DMS 273 (cell line): Measurements from ENCODE around the gene GALNT10.

Experiments used
- DNase-seq: peaks from one replicate; lab custom pipeline; 2025; ENCODE audit not compliant: unreplicated experiment; lab: John Stamatoyannopoulos, UW

The GALNT10 gene

DNA sequence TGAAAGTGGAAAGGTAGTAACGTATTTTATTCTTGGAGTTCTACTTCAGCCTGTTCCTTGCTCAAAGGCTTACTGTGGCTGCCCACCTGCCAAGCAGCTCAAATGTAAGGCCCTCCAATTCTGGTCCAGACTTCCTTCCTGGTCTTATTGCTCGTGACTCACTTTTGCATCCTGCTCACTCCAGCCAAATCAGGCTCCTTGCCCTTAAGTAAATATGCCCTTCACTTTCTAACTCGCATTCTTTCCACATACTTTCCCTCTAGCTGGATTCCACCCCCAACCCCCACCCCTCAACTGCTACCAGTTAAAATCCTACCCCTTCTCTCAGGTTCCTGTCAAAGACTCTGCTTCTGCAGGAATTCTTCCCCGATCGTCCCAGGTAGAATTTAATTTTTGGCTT, 96.6 kb downstream of the GALNT10 start:
- no peak for DNase-seq

DNA sequence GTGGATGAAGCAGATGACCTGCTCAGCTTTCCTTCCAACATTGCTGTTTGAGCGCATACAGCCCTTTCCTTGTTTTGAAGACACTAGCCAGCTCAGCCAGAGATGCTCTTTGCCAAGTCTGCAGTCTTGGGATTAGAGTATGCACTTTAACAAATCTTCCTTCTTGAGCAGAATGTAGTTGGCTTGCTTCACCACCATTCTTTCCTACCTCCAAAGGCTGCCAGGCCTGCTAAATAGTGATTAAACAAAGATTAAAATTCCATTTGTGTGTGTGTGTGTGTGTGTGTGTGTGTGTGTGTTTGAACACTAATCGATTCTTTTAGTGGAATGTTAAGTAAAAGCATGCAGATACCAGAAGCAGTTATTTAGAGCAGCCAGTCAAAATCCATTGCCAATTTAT, 97.6 kb downstream of the GALNT10 start:
- no peak for DNase-seq

GRCh38 chr5:154291917-154292316, 101.4 kb downstream of the GALNT10 start:
- no peak for DNase-seq

GRCh38 chr5:154293219-154293618, 102.7 kb downstream of the GALNT10 start:
- DNase-seq: no peak

DNA sequence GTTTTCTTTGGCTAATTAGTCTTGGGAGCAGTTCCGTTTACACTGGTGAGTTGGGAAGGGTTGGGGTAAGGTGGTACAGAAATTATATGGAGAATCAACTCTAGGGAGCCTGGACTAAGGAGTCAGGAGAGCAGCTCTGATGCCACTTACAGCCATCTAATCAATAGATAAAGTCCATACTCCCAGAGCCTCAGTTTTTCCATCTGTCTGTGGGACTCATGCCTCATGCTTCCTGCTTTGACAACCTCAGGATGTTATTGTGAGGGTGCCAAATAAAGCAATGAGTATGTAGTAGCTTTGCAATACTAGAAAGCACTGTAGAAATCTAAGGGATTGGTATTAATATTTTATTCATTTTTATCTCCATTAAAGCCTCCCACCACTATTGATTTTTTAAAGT, 105.0 kb downstream of the GALNT10 start:
- DNase-seq: no peak

DNA sequence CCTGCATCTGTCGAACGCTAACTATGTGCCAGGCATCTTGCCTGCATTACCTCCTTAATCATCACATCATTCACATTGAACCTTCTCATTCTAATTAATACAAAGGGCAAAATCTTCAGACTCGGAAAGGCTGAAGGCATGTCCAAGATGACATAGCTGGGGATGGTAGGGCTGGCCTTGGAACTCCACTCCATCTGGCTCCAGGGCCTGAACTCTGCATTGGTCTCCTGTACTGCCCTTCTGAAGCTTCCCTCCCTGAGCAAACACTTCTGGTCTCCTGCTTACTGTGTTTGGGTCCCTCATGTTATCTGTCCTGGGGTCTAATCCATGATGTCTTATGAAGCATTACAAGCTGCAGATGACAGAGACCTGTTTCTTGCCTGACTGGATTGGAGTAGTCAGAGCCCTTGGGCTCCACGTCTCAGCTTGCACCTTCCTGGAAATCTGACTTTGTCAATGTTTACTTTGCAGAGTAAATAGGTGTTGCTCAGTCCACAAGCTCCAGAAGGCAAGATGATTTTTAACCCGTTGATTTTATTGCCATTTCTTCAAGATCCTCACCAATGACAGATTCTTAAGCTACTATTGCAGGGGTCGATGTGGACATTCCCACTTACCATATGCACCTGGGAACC, 106.1 kb downstream of the GALNT10 start:
- DNase-seq: no peak

GRCh38 chr5:154298065-154298464, 107.5 kb downstream of the GALNT10 start:
- no peak for DNase-seq

DNA sequence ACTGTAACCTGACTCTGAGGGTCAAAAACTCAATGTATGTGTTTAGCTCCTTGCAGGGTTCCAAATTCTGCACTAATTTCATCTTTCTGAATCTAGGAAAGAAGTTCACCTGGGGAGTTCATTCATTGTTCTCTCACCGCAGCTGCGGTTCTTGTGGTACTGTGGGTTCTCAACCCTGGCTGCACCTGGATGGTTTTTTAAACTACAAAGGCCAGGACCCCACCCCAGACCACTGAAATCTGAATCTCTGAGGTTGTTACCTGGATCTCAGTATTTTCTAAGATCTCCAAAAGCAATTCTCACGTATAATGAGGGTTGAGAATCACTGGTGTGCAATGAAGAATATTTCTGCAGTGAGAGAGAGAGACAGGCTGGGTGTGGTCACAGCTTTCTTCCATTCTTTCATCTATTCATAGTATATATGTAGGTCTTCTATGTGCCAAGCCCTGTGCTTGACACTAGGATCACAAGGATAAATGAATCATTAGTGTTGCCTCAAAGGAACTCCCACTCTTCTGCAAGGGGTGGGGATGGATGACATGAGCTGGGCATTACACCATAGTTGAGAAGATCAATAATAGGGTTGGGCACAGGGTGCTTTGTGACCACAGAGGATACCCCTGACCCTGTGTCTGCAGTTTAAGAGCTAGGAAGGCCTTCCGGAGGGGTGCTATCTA, 109.8 kb downstream of the GALNT10 start:
- no peak for DNase-seq

DNA sequence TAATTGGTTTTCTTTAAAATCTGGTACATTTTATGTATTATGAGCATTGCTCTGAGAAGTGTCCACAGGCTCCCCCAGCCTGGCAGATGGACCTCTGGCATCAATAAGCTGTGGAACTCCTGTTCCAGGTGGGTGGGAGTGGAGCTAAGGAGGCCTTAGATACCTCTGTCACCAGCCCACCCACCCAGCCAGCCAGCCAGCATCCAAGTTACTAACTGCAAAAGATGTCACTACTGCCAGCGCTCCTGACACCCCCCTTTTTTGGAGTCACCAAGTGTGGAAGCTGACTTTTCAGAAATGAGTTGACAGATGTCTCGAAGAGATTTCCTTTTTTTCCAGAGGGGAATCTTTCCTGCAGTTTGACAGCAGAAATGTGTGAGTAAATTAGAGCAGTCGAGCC, 111.2 kb downstream of the GALNT10 start:
- peak; percentile 69 for DNase-seq

DNA sequence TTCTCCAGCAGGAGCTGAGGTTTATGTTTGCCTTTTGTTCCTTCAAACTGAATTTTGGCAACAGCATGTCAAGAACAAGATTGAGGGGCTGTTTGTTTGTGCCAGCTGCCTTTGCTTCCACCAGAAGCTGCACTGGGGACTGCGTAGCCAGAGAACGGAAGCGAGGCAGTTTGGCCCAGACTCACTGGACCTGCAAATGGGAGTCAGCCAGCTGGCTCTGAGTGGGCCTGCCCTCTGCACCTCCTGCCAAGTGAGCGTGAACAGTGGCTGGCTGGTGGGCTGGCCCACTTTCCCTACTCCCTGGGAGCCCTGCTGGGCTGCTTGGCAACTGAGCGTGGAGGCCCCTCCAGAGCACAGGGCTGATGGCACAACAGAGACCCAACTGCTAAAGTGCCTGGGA, 111.6 kb downstream of the GALNT10 start:
- peak; percentile 86 for DNase-seq

DNA sequence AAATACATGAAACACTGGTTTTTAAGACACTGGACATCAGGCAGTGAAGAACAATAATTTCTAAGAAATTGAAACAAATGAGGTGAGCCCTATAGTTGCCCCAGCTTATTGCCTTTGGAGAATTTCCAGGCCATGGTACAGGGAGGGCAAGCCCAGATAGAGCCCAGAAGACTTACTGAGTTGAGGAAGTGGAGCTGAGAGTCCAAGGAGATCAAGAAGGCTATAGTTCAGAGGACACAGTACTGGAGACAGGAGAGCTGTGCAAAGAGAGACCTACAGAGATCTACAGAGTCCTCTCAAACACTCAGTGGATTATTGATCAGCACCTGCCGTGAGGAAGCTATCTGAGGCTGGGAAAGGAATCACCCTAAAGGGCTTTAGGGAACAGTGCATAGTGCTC, 112.6 kb downstream of the GALNT10 start:
- DNase-seq: no peak

DNA sequence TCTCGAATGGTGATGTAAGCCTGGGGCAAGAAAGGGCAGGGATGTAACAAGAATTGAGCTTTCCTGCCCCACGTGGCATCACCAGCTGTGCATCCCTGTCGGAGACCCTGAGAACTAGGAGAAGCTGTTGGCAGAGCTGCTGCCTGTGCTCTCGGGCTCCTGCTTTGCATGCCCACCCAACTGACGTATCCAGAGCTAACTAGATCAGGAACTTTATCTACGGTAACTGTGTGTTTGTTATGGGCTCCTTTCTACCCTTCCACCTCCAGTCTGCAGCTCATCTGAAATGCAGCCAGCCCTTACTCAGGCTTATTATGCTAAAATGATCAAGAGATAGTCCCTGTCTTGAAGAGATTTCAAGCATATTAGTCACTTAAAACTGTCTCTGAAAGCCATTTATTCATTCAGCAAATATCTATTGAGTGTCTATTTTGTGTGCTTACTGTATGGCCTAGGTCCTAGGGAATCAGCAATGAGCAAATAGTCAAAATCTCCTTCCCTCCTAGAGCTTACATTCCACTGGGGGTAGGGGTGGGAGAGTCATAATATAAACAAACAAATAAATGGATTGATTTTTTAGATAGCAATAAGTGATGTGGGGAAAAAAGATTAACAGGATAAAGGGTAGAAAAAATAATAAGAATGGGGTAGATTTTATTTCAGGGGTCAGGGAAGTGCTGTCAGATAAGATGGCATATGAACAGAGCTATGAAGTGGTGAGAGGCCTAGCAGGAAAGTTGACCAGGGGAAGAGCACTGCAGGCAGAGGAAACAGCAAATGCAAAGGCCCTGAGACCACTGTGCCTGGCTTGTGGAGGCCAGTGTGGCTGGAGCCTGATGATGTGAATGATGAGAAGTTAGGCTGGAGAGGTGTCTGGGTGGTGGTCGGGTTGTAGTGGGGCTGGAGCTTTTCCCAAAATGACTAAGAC, 118.2 kb downstream of the GALNT10 start:
- peak; percentile 54 for DNase-seq

GRCh38 chr5:154309371-154309745, 118.8 kb downstream of the GALNT10 start:
- no peak for DNase-seq

DNA sequence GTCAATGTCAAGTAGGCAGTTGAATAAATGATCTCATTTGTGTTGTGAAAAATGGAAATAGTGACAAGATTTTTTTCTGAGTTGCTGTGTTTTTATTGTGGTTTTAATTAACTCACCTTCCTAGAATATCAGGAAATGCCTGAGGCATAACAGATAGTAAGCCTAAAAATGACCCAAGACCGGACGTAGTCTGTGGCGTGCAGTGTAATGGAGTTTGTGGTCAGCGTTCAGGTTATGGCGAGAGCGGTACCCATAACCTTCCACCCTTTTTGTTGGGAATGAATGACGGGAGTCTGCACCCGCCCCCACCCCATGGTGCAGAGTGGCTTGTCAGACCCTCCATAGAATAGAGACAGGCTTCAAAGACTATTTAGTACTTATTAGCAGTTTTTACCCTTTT, 119.3 kb downstream of the GALNT10 start:
- no peak for DNase-seq

GRCh38 chr5:154311362-154311761, 120.8 kb downstream of the GALNT10 start:
- DNase-seq: no peak

- no peak for DNase-seq
Observed at GRCh38 chr5:154312000-154312399, 121.5 kb downstream of the GALNT10 start.

- DNase-seq: no peak
Observed at GRCh38 chr5:154312576-154312975, 122.0 kb downstream of the GALNT10 start.

- no peak for DNase-seq
Observed at GRCh38 chr5:154313360-154314017, 123.0 kb downstream of the GALNT10 start.

DNA sequence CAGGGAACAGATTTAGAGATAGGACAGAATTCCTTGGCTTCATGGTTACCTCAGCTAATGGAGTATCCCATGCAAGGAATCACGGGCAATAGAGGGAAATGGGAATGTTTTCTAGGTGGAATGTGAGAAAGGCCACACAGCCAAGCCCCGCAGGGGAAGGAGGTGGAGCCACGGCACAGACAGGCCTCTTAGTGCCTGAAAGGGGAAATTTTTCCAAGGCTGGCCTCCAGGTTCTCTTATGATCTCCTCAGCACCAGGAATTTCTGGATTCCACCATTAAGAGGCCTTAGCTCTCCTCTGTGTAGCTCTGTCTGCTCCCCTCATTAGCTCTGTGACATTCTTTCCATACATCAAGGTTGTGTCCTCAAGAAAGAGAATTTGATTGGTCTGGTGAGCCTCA, 124.7 kb downstream of the GALNT10 start:
- DNase-seq: no peak

GRCh38 chr5:154315756-154316155, 125.2 kb downstream of the GALNT10 start:
- no peak for DNase-seq

GRCh38 chr5:154316223-154316935, 125.8 kb downstream of the GALNT10 start:
- DNase-seq: peak; percentile 27
